ENCODE measurements around the gene ARL2.

DNA sequence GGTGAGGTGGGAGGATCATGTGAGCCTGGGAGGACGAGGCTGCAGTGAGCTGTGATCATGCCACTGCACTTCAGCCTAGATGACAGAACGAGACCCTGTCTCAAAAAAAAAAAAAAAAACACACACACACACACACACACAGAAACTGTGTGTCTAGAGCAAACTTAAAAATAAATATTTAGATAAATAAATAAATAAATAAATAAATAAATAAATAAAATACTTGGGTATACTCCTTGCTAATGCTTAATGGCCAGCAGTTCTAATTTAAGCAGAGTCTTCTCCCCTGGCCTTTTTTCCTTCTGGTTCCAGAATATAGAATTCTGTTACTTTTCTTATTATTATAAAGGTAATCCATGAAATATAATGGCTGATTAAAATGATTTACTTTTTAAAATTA is 5.1 kb upstream of the ARL2 start:
- TF ChIP-seq, protein P1, sequence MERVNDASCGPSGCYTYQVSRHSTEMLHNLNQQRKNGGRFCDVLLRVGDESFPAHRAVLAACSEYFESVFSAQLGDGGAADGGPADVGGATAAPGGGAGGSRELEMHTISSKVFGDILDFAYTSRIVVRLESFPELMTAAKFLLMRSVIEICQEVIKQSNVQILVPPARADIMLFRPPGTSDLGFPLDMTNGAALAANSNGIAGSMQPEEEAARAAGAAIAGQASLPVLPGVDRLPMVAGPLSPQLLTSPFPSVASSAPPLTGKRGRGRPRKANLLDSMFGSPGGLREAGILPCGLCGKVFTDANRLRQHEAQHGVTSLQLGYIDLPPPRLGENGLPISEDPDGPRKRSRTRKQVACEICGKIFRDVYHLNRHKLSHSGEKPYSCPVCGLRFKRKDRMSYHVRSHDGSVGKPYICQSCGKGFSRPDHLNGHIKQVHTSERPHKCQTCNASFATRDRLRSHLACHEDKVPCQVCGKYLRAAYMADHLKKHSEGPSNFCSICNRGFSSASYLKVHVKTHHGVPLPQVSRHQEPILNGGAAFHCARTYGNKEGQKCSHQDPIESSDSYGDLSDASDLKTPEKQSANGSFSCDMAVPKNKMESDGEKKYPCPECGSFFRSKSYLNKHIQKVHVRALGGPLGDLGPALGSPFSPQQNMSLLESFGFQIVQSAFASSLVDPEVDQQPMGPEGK (tag by site-specific recombination; IDR thresholded peaks at IDR 0.05): no peak
- TF ChIP-seq, protein P2, sequence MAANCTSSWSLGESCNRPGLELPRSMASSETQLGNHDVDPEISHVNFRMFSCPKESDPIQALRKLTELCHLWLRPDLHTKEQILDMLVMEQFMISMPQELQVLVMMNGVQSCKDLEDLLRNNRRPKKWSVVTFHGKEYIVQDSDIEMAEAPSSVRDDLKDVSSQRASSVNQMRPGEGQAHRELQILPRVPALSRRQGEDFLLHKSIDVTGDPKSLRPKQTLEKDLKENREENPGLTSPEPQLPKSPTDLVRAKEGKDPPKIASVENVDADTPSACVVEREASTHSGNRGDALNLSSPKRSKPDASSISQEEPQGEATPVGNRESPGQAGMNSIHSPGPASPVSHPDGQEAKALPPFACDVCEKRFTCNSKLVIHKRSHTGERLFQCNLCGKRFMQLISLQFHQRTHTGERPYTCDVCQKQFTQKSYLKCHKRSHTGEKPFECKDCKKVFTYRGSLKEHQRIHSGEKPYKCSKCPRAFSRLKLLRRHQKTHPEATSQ (tag by site-specific recombination; IDR thresholded peaks at IDR 0.05): no peak
- TF ChIP-seq ZBTB17 (tag by site-specific recombination; IDR thresholded peaks at IDR 0.05) (no peak), KLF1 (tag by site-specific recombination; IDR thresholded peaks at IDR 0.05) (no peak), ZNF707 (tag by site-specific recombination; IDR thresholded peaks at IDR 0.05) (no peak)
- TF ChIP-seq, protein P3, sequence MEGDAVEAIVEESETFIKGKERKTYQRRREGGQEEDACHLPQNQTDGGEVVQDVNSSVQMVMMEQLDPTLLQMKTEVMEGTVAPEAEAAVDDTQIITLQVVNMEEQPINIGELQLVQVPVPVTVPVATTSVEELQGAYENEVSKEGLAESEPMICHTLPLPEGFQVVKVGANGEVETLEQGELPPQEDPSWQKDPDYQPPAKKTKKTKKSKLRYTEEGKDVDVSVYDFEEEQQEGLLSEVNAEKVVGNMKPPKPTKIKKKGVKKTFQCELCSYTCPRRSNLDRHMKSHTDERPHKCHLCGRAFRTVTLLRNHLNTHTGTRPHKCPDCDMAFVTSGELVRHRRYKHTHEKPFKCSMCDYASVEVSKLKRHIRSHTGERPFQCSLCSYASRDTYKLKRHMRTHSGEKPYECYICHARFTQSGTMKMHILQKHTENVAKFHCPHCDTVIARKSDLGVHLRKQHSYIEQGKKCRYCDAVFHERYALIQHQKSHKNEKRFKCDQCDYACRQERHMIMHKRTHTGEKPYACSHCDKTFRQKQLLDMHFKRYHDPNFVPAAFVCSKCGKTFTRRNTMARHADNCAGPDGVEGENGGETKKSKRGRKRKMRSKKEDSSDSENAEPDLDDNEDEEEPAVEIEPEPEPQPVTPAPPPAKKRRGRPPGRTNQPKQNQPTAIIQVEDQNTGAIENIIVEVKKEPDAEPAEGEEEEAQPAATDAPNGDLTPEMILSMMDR (tag by site-specific recombination; IDR thresholded peaks at IDR 0.05): no peak
- TF ChIP-seq, protein P4, sequence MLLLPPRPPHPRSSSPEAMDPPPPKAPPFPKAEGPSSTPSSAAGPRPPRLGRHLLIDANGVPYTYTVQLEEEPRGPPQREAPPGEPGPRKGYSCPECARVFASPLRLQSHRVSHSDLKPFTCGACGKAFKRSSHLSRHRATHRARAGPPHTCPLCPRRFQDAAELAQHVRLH (tag by site-specific recombination; IDR thresholded peaks at IDR 0.05): no peak
- TF ChIP-seq, protein P5, sequence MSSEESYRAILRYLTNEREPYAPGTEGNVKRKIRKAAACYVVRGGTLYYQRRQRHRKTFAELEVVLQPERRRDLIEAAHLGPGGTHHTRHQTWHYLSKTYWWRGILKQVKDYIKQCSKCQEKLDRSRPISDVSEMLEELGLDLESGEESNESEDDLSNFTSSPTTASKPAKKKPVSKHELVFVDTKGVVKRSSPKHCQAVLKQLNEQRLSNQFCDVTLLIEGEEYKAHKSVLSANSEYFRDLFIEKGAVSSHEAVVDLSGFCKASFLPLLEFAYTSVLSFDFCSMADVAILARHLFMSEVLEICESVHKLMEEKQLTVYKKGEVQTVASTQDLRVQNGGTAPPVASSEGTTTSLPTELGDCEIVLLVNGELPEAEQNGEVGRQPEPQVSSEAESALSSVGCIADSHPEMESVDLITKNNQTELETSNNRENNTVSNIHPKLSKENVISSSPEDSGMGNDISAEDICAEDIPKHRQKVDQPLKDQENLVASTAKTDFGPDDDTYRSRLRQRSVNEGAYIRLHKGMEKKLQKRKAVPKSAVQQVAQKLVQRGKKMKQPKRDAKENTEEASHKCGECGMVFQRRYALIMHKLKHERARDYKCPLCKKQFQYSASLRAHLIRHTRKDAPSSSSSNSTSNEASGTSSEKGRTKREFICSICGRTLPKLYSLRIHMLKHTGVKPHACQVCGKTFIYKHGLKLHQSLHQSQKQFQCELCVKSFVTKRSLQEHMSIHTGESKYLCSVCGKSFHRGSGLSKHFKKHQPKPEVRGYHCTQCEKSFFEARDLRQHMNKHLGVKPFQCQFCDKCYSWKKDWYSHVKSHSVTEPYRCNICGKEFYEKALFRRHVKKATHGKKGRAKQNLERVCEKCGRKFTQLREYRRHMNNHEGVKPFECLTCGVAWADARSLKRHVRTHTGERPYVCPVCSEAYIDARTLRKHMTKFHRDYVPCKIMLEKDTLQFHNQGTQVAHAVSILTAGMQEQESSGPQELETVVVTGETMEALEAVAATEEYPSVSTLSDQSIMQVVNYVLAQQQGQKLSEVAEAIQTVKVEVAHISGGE (tag by site-specific recombination; conservative IDR thresholded peaks at IDR 0.05; ENCODE audit: low read depth): peak; percentile 42; the same call in 1 of the 2 replicates
